Activated T-helper 9 cell treated with anti-CD3 and anti-CD28 coated beads, Interleukin-2, amount 50 U/mL, for 16 hours (primary cell): Measurements from ENCODE around the gene RAB10.
"Not testable (repeated sequence)": the region's sequence is repeated elsewhere in the genome, so short reads cannot be mapped to it uniquely, and the experiment has no call there.

Experiments used
- DNase-seq: peaks from one replicate; pipeline ENCODE4 v3.0.0-alpha.2; 2020; ENCODE audit warnings: low read depth

Gene RAB10

DNA sequence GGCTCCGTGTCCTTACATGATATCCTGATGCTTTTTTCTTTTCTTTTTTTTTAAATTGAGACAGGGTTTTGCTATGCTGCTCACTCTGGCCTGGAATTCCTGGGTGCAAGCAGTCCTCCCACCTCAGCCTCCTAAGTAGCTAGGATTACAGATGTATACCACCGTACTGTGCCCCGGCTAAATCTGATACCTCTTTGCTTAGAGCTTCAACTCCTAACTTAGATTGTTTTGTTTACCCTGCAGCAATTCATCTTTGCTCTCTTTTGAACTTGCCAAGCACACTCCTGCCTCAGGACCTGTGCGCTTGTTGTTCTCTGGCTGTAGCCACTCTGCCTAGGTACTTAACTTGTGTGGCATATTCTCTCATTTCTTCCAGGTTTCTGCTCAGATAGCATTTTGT lies 24.5 kb downstream of the RAB10 start:
- no peak for DNase-seq

- DNase-seq: no peak
Measured at GRCh38 chr2:26059542-26059941, 25.7 kb downstream of the RAB10 start.

DNA sequence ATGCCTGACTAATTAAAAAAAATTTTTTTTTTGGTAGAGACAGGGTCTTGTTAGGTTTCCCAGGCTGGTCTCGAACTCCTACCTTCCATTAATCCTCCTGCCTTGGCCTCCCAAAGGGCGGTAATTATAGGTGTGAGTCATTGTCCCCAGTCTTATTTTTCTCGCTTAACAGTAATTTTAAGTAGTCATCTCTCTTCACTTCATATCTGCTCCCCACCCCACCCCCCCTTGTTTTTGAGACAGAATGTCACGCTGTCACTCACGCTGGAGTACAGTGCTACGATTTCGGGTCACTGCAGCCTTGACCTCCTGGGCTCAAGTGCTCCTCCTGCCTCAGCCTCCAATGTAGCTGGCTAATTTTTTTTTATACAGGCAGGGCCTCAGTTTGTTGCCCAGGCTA lies 27.7 kb downstream of the RAB10 start:
- no peak for DNase-seq

GRCh38 chr2:26064846-26065245 lies 31.0 kb downstream of the RAB10 start:
- no peak for DNase-seq

- DNase-seq: no peak
Measured at GRCh38 chr2:26067186-26067974, 33.5 kb downstream of the RAB10 start.

DNA sequence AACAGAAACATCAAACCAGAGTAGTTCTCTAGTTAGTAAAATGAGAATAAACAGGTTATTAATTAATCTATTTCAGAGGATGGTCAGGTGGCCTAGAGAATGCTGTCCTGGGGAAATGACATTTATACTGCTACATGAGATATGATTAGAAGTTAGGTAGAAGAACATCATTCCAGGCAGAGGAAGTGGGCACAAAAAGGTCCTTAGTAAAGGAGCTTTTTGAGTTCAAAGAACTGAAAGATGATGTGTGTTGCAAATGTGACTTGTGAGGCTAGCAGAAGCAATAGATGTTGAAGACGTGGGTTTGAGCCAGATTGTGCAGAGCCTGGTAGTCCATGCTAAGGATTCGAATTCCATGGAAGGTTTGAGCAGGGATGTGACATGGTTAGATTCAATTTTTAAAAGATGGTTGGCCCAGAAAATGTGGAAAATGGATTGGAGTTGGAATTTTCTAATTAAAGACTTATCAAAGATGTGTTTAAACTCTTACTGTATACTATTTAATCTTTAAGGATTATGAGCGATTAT lies 34.2 kb downstream of the RAB10 start:
- DNase-seq: no peak

- peak; percentile 14 for DNase-seq
Measured at GRCh38 chr2:26068602-26069298, 34.9 kb downstream of the RAB10 start.

- no peak for DNase-seq
Measured at GRCh38 chr2:26070730-26071129, 36.8 kb downstream of the RAB10 start.

DNA sequence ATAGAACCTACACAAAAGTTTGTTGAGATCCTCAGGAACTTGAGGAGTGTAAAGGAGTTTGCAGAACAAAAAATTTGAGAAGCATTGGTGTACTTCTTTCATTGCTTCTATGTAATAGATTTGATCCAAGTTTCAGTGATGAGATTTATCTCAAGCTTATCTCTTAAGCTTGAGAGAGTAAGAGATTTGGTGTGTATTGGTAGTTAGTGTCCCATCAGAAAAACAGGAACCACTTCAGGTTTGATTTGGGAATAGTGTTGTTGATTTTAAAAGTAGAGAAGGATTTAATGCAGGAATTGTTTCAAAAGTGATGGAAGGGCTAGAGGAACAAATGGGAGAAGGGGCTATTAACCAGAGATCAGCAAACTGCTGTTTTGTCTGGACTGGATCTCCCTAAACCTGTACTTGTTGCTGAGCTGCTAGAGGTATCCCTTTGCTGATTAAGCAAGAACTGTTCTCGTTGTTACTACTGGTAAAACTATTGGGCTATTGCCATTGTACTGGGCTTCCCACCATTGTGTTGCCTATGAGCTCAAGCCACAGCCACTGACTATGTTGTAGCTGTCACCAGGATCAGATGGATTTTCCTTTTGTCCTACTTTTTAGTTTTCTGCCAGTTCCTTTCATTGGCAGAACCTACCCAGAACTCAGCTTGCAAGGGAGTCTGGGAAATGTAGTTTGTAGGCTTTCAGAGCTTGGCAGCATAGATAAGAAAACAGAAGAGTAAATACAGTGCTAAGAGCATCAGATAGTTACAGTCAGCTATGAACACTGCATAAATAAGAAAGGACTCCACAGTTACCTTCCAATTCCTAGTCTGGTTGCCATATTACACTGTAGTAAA lies 39.3 kb downstream of the RAB10 start:
- DNase-seq: no peak

- no peak for DNase-seq
Measured at GRCh38 chr2:26073830-26074229, 39.9 kb downstream of the RAB10 start.

- DNase-seq: no peak
Measured at GRCh38 chr2:26074676-26075075, 40.8 kb downstream of the RAB10 start.

DNA sequence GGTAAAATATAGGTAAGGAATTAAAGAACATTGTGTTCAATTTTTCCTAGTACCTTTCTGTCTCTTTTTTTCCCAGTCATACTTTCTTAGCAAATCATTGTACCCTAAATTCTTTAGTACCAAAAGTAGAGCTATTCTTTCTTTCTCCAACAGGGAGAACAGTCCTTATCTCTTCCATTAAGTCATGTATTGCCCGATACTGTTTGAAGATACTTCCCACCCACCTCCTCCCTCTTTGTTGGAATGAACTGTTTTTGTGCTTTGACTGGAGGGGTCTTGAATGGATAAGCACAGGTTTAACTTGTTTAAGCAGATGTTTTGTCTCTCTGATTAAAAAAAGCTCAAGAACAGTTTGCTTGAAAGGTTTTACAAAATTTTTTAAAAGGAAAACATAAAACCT lies 41.3 kb downstream of the RAB10 start:
- DNase-seq: no peak

DNA sequence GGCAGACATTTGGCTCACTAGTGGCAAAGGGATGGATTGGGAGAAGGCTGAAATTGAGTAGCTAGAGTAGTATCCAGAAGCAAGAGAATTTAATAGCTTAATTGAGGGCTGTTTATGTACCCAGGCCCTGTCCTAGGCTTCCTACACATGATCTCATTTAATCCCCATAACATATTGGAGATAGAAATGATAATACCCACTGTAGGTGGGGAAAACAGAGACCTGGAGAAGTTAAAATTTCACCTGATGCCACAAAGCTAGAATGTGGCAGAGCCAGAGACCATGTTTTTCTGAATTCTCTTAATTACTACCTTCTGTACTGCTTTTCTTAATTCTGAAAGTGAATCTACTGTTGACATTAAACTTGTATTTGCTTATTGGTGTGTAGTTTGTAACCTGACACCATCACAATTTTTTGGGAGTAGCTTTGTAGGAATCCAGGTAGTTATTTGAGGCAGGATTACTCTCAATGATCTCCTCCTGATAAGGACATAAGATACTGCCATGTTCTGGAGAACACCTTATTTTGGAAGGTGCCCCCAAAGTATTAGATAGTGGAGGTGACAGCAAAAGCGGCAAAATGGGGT lies 42.2 kb downstream of the RAB10 start:
- no peak for DNase-seq

DNA sequence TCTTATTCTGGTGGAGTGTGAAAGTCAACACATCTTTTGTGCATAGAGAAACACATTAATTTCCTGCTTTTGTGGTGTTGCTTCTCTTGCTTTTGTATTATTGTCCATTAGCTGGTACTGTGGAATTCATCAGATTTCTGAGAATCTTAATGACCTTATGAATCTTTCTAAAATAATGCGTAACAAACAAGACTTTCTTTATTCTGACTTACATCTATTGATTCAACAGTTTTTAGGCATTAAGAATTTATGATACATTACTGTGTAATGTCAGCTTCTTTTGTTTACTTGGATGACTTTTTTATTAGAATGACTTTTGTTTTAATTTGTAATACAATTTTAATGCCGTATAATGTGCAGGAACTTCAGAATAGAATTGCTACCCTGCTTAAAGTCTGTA lies 43.4 kb downstream of the RAB10 start:
- DNase-seq: no peak

DNA sequence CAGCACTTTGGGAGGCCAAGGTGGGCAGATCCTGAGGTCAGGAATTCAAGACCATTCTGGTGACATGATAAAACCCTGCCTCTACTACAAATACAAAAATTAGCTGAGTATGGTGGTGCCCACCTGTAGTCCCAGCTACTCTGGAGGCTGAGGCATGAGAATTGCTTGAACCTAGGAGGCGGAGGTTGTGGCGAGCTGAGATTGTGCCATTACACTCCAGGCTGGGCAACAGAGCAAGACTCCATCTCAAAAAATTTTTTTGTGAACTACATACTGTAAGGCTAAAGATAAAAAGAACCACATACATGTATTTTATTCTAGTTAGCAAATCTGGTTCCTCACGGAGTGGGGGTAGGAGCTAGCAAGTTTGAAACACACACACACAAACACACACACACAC lies 45.1 kb downstream of the RAB10 start:
- no peak for DNase-seq

DNA sequence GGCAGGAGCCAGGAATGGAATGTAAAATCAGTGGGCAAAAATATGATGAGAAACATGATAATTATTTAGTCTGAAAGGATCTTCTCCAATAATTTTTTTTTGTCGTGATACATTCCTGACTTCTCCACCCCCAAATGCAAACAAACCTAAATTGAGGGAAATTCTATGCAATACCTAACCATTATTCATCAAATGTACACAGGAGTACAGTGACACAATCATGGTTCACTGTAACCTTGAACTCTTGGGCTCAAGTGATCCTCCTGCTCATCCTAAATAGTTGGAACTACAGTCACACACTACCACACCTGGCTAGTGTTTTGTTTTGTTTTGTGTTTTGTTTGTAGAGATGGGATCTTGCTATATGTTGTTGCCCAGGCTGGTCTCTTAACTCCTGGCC lies 46.5 kb downstream of the RAB10 start:
- no peak for DNase-seq

- DNase-seq: not testable (repeated sequence)
Measured at GRCh38 chr2:26080925-26081324, 47.0 kb downstream of the RAB10 start.

- no peak for DNase-seq
Measured at GRCh38 chr2:26081556-26081955, 47.7 kb downstream of the RAB10 start.

GRCh38 chr2:26086155-26086637 lies 52.3 kb downstream of the RAB10 start:
- DNase-seq: peak; percentile 3

DNA sequence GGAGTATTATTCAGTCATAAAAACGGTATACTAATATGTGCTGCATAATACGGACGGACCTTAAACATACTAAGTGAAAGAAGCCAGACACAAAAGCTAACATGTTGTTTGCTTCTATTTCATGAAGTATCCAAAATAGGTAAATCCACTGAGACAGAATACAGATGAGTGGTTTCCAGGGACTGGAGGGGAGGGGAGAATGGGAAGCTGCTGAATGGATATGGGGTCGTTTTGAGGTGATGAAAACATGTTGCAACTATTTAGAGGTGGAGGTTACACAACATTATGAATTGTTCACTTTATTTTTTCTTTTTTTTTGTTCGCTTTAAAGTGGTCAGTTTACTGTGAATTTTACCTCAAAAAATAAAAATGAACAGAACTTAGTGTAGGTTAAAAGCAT lies 52.9 kb downstream of the RAB10 start:
- DNase-seq: no peak

GRCh38 chr2:26088038-26088643 lies 54.3 kb downstream of the RAB10 start:
- no peak for DNase-seq

DNA sequence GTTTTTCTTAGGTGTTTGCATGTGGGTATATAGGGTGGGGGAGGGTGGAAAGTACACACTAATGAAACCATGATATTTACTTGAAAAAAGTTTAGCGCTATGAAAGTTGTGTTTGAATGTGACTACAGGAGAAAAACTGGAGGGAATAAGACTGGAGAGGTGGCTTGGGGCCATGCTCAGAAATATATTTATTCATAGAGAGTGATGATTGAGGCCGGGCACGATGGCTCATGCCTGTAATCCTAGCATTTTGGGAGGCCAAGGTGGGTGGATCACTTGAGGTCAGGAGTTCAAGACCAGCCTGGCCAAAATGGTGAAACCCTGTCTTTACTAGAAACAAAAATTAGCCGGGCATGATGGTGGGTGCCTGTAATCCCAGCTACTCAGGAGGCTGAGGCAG lies 55.0 kb downstream of the RAB10 start:
- DNase-seq: not testable (repeated sequence)
